GM23338 (cell line): Measurements from ENCODE around the gene SYP. TPM values are rescaled to one million over a fixed set of nuclear protein-coding genes. Genes with fewer than 3 reads are reported as not detected.
A peak's percentile ranks its signal among the peaks of the same experiment; 100 is the strongest.

Experiments used
- ATAC-seq: fragments of 200-7000 bp; cut with Tn5 transposase; 3 replicates; pipeline ENCODE4 v1.9.1; 2020
- DNase-seq: peaks from one replicate; pipeline ENCODE4 v3.0.0-alpha.2; 2015; ENCODE audit warnings: low spot score
- H2AFZ ChIP-seq: fragments of 200-600 bp; sonication (generic); 2 replicates; pipeline ENCODE4 v1.8.0; 2016; ENCODE audit warnings: antibody characterized with exemption, mild to moderate bottlenecking, moderate library complexity
- H3F3A ChIP-seq: fragments of 200-600 bp; sonication (generic); replicated peaks from 2 replicates; pipeline ENCODE4 v1.8.0; 2017; ENCODE audit warnings: antibody characterized with exemption, mixed run types, low read depth
- H3K27ac ChIP-seq: fragments of 200-600 bp; sonication (generic); 2 replicates; pipeline ENCODE4 v1.6.1; 2016; ENCODE audit warnings: low read depth
- H3K27me3 ChIP-seq: fragments of 200-600 bp; sonication (generic); 2 replicates; pipeline ENCODE4 v1.8.0; 2016; ENCODE audit warnings: mild to moderate bottlenecking, mixed run types, moderate library complexity; ENCODE audit not compliant: insufficient read depth
- H3K36me3 ChIP-seq: fragments of 200-600 bp; sonication (generic); 2 replicates; pipeline ENCODE4 v1.8.0; 2016; ENCODE audit warnings: mild to moderate bottlenecking; ENCODE audit not compliant: insufficient read depth
- H3K4me1 ChIP-seq: fragments of 200-600 bp; sonication (generic); 2 replicates; pipeline ENCODE4 v1.8.0; 2016; ENCODE audit warnings: mild to moderate bottlenecking, moderate library complexity; ENCODE audit not compliant: insufficient read depth
- H3K4me2 ChIP-seq: fragments of 200-600 bp; sonication (generic); 2 replicates; pipeline ENCODE4 v1.7.1; 2017; ENCODE audit warnings: mixed run types
- H3K4me3 ChIP-seq: fragments of 200-600 bp; sonication (generic); 2 replicates; pipeline ENCODE4 v1.6.1; 2016; ENCODE audit warnings: mixed run types
- H3K79me2 ChIP-seq: fragments of 200-600 bp; sonication (generic); replicated peaks from 2 replicates; pipeline ENCODE4 v1.8.0; 2017; ENCODE audit warnings: mild to moderate bottlenecking; ENCODE audit not compliant: insufficient read depth
- H3K9me2 ChIP-seq: fragments of 200-600 bp; sonication (generic); 2 replicates; pipeline ENCODE4 v1.8.0; 2017; ENCODE audit not compliant: insufficient read depth
- H4K20me1 ChIP-seq: fragments of 200-600 bp; sonication (generic); replicated peaks from 2 replicates; pipeline ENCODE4 v1.8.0; 2017; ENCODE audit warnings: mild to moderate bottlenecking; ENCODE audit not compliant: insufficient read depth
- H3K27ac Mint-ChIP-seq: 2 replicates; pipeline ENCODE4 v1.8.0; 2020; ENCODE audit warnings: inconsistent platforms, mild to moderate bottlenecking, moderate library complexity, mixed read lengths
- H3K27me3 Mint-ChIP-seq: 3 replicates; pipeline ENCODE4 v1.8.0; 2022; ENCODE audit warnings: low read depth, mild to moderate bottlenecking, moderate library complexity, mixed read lengths, inconsistent platforms; ENCODE audit not compliant: insufficient read depth, poor library complexity
- H3K36me3 Mint-ChIP-seq: 3 replicates; pipeline ENCODE4 v1.8.0; 2021; ENCODE audit warnings: low read depth, mild to moderate bottlenecking, inconsistent platforms, moderate library complexity, mixed read lengths
- H3K4me1 Mint-ChIP-seq: 3 replicates; pipeline ENCODE4 v1.8.0; 2020; ENCODE audit warnings: mild to moderate bottlenecking, inconsistent platforms, mixed read lengths
- H3K4me3 Mint-ChIP-seq: 3 replicates; pipeline ENCODE4 v1.8.0; 2021; ENCODE audit warnings: moderate library complexity, mild to moderate bottlenecking, inconsistent platforms, mixed read lengths
- H3K9me3 Mint-ChIP-seq: 3 replicates; pipeline ENCODE4 v1.8.0; 2020; ENCODE audit warnings: moderate library complexity, mild to moderate bottlenecking, inconsistent platforms, mixed read lengths
- EZH2 ChIP-seq: fragments of 200-600 bp; sonication (generic); IDR thresholded peaks from one replicate; pipeline ENCODE4 v1.8.0; 2017; ENCODE audit warnings: antibody characterized with exemption, mild to moderate bottlenecking, low read depth; ENCODE audit not compliant: unreplicated experiment
- NANOG ChIP-seq: IDR thresholded peaks from 2 replicates; pipeline ENCODE4 v1.6.1; 2016; ENCODE audit warnings: antibody characterized with exemption, borderline replicate concordance
- REST ChIP-seq: IDR thresholded peaks from one replicate; pipeline ENCODE4 v1.6.1; 2018; ENCODE audit warnings: antibody characterized with exemption; ENCODE audit not compliant: unreplicated experiment
- STAT1 ChIP-seq: IDR thresholded peaks from one replicate; pipeline ENCODE4 v1.6.1; 2016; ENCODE audit warnings: antibody characterized with exemption; ENCODE audit not compliant: unreplicated experiment
- ZNF114 ChIP-seq: fragments of 250-450 bp; sonication (Bioruptor Pico); IDR thresholded peaks from 2 replicates; pipeline ENCODE4 v1.5.0; 2020; ENCODE audit warnings: mild to moderate bottlenecking, moderate library complexity
- ZNF331 ChIP-seq: fragments of 250-450 bp; sonication (Bioruptor Pico); IDR thresholded peaks from 2 replicates; pipeline ENCODE4 v1.5.0; 2020; ENCODE audit warnings: low read depth, mild to moderate bottlenecking, moderate library complexity
- polyA plus RNA-seq: library from polyadenylated mRNA; unstranded; fragments of >200 nt; fragmentation: Nextera tagmentation; extraction: Ambion mirVana; gene quantifications from 2 replicates; pipeline ENCODE4 v1.2.1, GENCODE V29; 2016
- total RNA-seq: library from RNA; depleted of rRNA; stranded (reverse); fragments of >200 nt; shearing (Covaris generic); gene quantifications from 2 replicates; pipeline ENCODE4 v1.2.3, GENCODE V29; 2014
- TF ChIP-seq, protein P1 (sequence below), 2 experiments: fragments of 200-600 bp in 1 of 2; sonication (generic) in 1 of 2; conservative IDR thresholded peaks; 2 replicates each; pipeline versions ENCODE4 v1.5.1 to v1.6.1; 2016 to 2017; ENCODE audit warnings: antibody characterized with exemption in 2 of 2, low read depth in 2 of 2, mild to moderate bottlenecking in 2 of 2, moderate library complexity in 1 of 2
- TF ChIP-seq, protein P2 (sequence below): IDR thresholded peaks from 2 replicates; pipeline ENCODE4 v1.6.1; 2016; ENCODE audit warnings: antibody characterized with exemption

Gene SYP
- total and polyA plus RNA-seq, 2 experiments from 2014 or later, result 3.7 to 9.1 TPM

DNA sequence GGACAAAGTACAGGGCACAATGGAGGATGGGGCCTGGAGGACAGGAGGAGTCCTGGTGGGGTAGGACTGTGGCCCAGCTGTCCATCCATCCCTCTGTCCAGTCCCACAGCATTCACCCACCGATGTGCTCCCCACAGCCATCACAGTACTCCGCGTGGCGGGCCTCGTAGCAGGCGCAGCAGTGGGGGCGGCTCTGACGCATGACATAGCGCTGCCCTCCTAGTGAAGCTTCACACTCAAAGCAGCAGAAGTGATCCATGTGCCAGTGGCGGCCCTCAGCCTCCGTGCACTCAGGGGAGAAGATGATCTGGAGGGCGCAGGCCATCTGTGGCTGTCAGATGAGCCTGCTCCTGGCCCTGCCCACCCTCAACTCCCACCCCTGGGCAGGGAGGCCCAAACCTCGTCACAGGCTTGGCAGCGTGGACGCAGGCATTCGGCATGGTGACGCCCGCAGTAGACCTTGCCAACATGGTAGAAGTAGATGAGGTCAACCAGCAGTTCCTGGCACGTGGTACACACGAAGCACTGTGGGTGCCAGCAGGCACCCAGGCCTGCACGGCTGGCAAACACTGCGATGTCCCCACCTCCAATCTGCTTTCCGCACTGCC is 22.0 kb downstream of the SYP start (continued):
- TF ChIP-seq REST, result no peak
- TF ChIP-seq, protein P1, sequence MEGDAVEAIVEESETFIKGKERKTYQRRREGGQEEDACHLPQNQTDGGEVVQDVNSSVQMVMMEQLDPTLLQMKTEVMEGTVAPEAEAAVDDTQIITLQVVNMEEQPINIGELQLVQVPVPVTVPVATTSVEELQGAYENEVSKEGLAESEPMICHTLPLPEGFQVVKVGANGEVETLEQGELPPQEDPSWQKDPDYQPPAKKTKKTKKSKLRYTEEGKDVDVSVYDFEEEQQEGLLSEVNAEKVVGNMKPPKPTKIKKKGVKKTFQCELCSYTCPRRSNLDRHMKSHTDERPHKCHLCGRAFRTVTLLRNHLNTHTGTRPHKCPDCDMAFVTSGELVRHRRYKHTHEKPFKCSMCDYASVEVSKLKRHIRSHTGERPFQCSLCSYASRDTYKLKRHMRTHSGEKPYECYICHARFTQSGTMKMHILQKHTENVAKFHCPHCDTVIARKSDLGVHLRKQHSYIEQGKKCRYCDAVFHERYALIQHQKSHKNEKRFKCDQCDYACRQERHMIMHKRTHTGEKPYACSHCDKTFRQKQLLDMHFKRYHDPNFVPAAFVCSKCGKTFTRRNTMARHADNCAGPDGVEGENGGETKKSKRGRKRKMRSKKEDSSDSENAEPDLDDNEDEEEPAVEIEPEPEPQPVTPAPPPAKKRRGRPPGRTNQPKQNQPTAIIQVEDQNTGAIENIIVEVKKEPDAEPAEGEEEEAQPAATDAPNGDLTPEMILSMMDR (conservative IDR thresholded peaks at IDR 0.05; ENCODE audit: low read depth in 2 of 2), result no peak
- TF ChIP-seq, protein P2, sequence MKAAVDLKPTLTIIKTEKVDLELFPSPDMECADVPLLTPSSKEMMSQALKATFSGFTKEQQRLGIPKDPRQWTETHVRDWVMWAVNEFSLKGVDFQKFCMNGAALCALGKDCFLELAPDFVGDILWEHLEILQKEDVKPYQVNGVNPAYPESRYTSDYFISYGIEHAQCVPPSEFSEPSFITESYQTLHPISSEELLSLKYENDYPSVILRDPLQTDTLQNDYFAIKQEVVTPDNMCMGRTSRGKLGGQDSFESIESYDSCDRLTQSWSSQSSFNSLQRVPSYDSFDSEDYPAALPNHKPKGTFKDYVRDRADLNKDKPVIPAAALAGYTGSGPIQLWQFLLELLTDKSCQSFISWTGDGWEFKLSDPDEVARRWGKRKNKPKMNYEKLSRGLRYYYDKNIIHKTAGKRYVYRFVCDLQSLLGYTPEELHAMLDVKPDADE, result no peak
- TF ChIP-seq ZNF114, result no peak
- no peak for TF ChIP-seq STAT1
- no peak for TF ChIP-seq NANOG
- TF ChIP-seq ZNF331 (CRISPR knock-in tag), result no peak
- no peak for TF ChIP-seq EZH2

GRCh38 chrX:49177338-49177833 is 22.6 kb downstream of the SYP start:
- Histone ChIP-seq H3K27ac (no peak overlapping the region), H4K20me1 (no peaks in the 10 kb centered on the region), H3K4me2 (no peak overlapping the region), H3K36me3 (no peaks in the 10 kb centered on the region), H3K9me2 (no peaks in the 10 kb centered on the region), H2AFZ (no peak overlapping the region), H3K79me2 (no peaks in the 10 kb centered on the region), H3K4me1 (no peaks in the 10 kb centered on the region), H3F3A (no peaks in the 10 kb centered on the region), H3K27me3 (peaks cover 13% of the 10 kb centered on the region), H3K4me3 (no peak overlapping the region)
- ATAC-seq (peak; percentile 22; the same call in 1 of the 3 replicates), DNase-seq (no peak)
- Mint-ChIP-seq H3K27ac (no peak overlapping the region), H3K4me3 (no peak overlapping the region), H3K9me3 (no peaks in the 10 kb centered on the region; the same call in 2 of the 3 replicates), H3K4me1 (peaks cover 14% of the 10 kb centered on the region), H3K27me3 (peaks cover 6% of the 10 kb centered on the region), H3K36me3 (peaks cover 34% of the 10 kb centered on the region)
- TF ChIP-seq, protein P1 (conservative IDR thresholded peaks at IDR 0.05; ENCODE audit: low read depth in 2 of 2), result peak in 1 of 2 experiments; percentile 48; a peak in 1 of 4 replicates
- no peak for TF ChIP-seq REST
